LNCAP (cell line): ENCODE results near the gene CBX3.

ENCODE experiments used
- CTCF ChIP-seq: fragments of 450-650 bp; IDR thresholded peaks from 2 replicates; pipeline ENCODE4 v1.5.1; 2017; ENCODE audit warnings: mild to moderate bottlenecking

Gene CBX3

GRCh38 chr7:26185844-26186180 lies 15.7 kb upstream of the CBX3 start:
- TF ChIP-seq CTCF: no peak

- TF ChIP-seq CTCF: no peak
Measured at GRCh38 chr7:26186364-26187311, 14.9 kb upstream of the CBX3 start.

- TF ChIP-seq CTCF: no peak
Measured at GRCh38 chr7:26187380-26188205, 14.0 kb upstream of the CBX3 start.

- TF ChIP-seq CTCF: no peak
Measured at GRCh38 chr7:26188206-26188956, 13.2 kb upstream of the CBX3 start.

- no peak for TF ChIP-seq CTCF
Measured at GRCh38 chr7:26188957-26189541, 12.5 kb upstream of the CBX3 start.

- TF ChIP-seq CTCF: no peak
Measured at GRCh38 chr7:26189697-26190096, 11.8 kb upstream of the CBX3 start.

GRCh38 chr7:26190417-26190869 lies 11.1 kb upstream of the CBX3 start:
- no peak for TF ChIP-seq CTCF
